Thoracic aorta (tissue), 2 donors: ENCODE data around the gene MYO1D. TPM values are rescaled to one million over a fixed set of nuclear protein-coding genes. Genes with fewer than 3 reads are reported as not detected.

Experiments used
- ATAC-seq: fragments of 150-250 bp; one replicate; pipeline ENCODE4 v1.8.0; 2017; ENCODE audit warnings: low read depth; ENCODE audit not compliant: insufficient number of reproducible peaks, low FRiP score
- DNase-seq: peaks from one replicate; pipeline ENCODE4 v3.0.0-alpha.2; 2020; ENCODE audit warnings: low spot score
- H3K27ac ChIP-seq, 2 donors: fragments of 200-600 bp; sonication (generic); 1 replicate in 1 of 2; 2 replicates in 1 of 2; pipeline ENCODE4 v1.5.1; 2016; ENCODE audit warnings: mild to moderate bottlenecking in 2 of 2, moderate library complexity in 2 of 2
- H3K27me3 ChIP-seq: fragments of 200-600 bp; sonication (generic); replicated peaks from 2 replicates; pipeline ENCODE4 v1.6.0; 2016; ENCODE audit warnings: mild to moderate bottlenecking; ENCODE audit not compliant: insufficient read depth
- H3K36me3 ChIP-seq: fragments of 200-600 bp; sonication (generic); one replicate; pipeline ENCODE4 v1.5.1; 2016
- H3K4me1 ChIP-seq, 2 donors: fragments of 200-600 bp; sonication (generic); 1 replicate in 1 of 2; 2 replicates in 1 of 2; pipeline versions ENCODE4 v1.5.1 to v1.6.0; 2016; ENCODE audit warnings: low read depth in 2 of 2, mild to moderate bottlenecking in 1 of 2; ENCODE audit not compliant: control insufficient read depth in 1 of 2
- H3K4me3 ChIP-seq: fragments of 200-600 bp; sonication (generic); 2 replicates; pipeline ENCODE4 v1.5.1; 2016; ENCODE audit warnings: mild to moderate bottlenecking
- H3K9me3 ChIP-seq: fragments of 200-600 bp; sonication (generic); 2 replicates; pipeline ENCODE4 v1.5.1; 2016
- total RNA-seq, 2 donors: library from RNA; depleted of rRNA; stranded (reverse); fragments of >200 nt; gene quantifications; one replicate each; pipeline versions ENCODE4 v1.1.0 to v1.2.3, GENCODE V29; 2016
- TF ChIP-seq, protein P1 (sequence below): fragments of 200-600 bp; sonication (generic); IDR thresholded peaks from one replicate; pipeline ENCODE4 v1.5.1; 2019; ENCODE audit warnings: antibody characterized with exemption

Gene MYO1D
- total RNA-seq, 2 donors from 2014 or later: 257 to 370 TPM

DNA sequence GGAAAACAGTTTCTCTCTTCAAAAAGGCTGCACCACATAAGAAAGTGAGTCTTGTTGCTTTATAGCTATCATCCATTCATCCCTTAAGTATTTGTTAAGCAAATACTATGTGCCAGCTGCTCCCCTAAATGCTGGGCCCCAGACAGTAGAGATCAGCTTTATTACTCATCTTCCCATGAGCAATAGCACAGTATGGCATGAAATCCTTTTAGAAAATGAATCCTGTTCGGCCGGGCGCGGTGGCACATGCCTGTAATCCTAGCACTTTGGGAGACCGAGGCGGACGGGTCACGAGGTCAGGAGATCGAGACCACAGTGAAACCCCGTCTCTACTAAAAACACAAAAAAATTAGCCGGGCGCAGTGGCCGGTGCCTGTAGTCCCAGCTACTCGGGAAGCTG lies 99.5 kb downstream of the MYO1D start:
- H3K27ac ChIP-seq: no peak overlapping the region
- H3K27me3 ChIP-seq: no peaks in the 10 kb centered on the region
- H3K4me1 ChIP-seq: no peaks in the 10 kb centered on the region
- H3K9me3 ChIP-seq: no peaks in the 10 kb centered on the region
- no peak for ATAC-seq
- H3K36me3 ChIP-seq: peaks cover 7% of the 10 kb centered on the region
- TF ChIP-seq, protein P1, sequence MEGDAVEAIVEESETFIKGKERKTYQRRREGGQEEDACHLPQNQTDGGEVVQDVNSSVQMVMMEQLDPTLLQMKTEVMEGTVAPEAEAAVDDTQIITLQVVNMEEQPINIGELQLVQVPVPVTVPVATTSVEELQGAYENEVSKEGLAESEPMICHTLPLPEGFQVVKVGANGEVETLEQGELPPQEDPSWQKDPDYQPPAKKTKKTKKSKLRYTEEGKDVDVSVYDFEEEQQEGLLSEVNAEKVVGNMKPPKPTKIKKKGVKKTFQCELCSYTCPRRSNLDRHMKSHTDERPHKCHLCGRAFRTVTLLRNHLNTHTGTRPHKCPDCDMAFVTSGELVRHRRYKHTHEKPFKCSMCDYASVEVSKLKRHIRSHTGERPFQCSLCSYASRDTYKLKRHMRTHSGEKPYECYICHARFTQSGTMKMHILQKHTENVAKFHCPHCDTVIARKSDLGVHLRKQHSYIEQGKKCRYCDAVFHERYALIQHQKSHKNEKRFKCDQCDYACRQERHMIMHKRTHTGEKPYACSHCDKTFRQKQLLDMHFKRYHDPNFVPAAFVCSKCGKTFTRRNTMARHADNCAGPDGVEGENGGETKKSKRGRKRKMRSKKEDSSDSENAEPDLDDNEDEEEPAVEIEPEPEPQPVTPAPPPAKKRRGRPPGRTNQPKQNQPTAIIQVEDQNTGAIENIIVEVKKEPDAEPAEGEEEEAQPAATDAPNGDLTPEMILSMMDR: no peak
- no peak for DNase-seq
- no peak overlapping the region for H3K4me3 ChIP-seq

DNA sequence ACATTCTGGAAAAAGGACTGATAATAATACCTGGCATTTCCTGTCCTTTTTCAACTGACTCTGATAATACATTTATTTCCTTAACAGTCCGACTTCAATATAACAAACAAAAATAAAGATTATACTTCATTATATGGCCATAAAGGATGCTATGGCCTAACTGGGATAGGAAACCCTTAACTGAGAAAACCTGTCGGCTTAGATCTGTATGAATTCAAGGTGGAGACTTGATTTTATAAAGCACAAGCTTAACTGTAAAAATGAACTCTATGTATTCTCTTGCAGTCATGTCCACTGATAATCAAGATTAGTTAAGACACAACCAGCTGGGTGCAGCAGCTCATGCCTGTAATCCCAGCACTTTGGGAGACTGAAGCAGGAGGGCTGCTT lies 102.2 kb downstream of the MYO1D start:
- Histone ChIP-seq H3K4me3 (no peak overlapping the region), H3K9me3 (no peaks in the 10 kb centered on the region), H3K27ac (no peak overlapping the region), H3K4me1 (no peaks in the 10 kb centered on the region), H3K27me3 (no peaks in the 10 kb centered on the region), H3K36me3 (peaks cover 14% of the 10 kb centered on the region)
- TF ChIP-seq, protein P1: no peak
- DNase-seq (no peak), ATAC-seq (no peak)

DNA sequence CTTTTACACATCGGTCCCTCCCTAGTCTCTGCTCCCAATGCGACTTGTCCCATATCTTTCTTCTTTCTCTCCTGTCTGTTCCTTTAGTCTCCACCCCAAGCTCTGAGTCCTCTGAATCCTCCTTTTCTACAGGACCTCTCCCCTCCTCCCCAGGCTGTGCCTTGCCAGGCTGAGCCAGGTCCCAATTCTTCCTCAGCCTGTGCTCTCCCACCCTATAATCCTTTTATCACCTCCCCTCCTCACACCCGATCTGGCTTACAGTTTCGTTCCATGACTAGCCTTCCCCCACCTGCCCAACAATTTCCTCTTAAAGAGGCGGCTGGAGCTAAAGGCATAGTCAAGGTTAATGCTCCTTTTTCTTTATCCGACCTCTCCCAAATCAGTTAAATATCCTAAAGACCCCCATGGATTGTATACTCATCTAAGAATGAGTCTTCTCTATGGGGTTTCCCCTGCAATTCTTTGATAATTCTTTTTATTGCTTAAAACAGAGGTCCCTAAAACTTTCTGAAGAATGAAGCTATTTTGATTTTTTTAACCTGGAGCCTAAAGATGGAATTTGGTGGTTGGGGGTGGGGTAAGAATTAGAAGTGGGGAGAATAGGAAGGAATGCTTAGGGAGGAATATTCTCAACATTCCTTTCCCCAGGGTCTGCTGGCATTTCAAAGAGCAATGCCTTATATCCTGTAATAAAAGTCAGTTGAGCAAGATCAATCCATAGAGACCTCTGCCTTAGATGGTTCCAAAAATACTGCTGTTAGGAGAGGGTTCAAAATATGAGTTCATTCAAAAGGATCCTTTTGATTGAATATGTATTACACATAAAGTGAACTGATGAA lies 102.8 kb downstream of the MYO1D start:
- no peak for DNase-seq
- Histone ChIP-seq H3K4me1 (no peaks in the 10 kb centered on the region), H3K27me3 (no peaks in the 10 kb centered on the region), H3K36me3 (peaks cover 14% of the 10 kb centered on the region), H3K4me3 (no peak overlapping the region), H3K27ac (no peak overlapping the region), H3K9me3 (no peaks in the 10 kb centered on the region)
- ATAC-seq: no peak
- TF ChIP-seq, protein P1: no peak

DNA sequence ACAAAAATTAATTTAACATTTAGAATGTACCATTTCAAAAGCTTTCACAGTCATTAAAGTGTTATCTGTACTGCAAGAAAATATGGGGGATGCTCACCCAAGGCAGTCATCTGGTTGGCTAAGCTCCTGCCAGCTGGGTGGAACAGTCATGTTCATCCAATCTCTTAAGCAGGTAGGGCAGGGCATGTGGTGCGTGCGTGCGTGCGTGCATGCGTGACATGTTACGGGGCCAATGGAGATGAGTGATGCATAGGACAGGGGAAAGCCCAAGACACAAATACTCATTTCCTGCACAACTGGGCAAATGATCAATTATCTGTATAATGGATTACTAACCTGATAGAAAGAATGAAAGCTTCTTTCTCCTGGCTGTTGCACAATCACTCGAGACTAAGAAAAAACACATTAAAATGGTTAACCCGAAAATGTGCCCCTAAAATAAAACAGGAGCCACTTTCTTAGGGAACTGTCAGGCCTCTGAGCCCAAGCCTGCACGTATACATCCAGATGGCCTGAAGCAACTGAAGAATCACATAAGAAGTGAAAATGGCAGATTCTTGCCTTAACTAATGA lies 104.4 kb downstream of the MYO1D start:
- H3K36me3 ChIP-seq: peaks cover 14% of the 10 kb centered on the region
- no peaks in the 10 kb centered on the region for H3K4me1 ChIP-seq
- H3K9me3 ChIP-seq: no peaks in the 10 kb centered on the region
- TF ChIP-seq, protein P1: no peak
- H3K27me3 ChIP-seq: no peaks in the 10 kb centered on the region
- H3K4me3 ChIP-seq: no peak overlapping the region
- DNase-seq (no peak), ATAC-seq (no peak)
- H3K27ac ChIP-seq: no peak overlapping the region

DNA sequence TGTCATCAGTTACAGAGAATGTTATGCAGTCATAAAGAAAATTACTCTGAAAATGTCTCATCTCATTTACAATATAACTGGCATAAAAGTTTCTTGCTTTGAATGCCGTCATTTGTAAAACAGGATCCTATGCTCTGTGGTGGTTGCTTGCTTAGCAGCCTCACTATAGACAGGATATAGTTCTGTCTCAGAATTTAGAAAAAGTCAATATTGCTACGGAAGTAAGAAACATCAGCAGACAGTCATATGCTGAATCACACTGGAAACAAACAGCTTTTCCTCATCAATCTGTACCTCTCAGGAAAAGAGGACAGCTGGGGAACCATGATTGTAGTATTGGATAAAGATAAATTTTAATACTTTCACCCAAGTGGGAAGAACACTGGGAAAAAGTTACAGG lies 105.5 kb downstream of the MYO1D start:
- no peak overlapping the region for H3K4me3 ChIP-seq
- H3K4me1 ChIP-seq: no peaks in the 10 kb centered on the region
- ATAC-seq (no peak), DNase-seq (no peak)
- H3K9me3 ChIP-seq: no peaks in the 10 kb centered on the region
- no peak overlapping the region for H3K27ac ChIP-seq
- peaks cover 14% of the 10 kb centered on the region for H3K36me3 ChIP-seq
- TF ChIP-seq, protein P1: no peak
- no peaks in the 10 kb centered on the region for H3K27me3 ChIP-seq
